ENCODE results near the gene PLA2G10.
"Not testable (repeated sequence)": the region's sequence is repeated elsewhere in the genome, so short reads cannot be mapped to it uniquely, and the experiment has no call there.

PLA2G10 gene, protein sequence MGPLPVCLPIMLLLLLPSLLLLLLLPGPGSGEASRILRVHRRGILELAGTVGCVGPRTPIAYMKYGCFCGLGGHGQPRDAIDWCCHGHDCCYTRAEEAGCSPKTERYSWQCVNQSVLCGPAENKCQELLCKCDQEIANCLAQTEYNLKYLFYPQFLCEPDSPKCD

DNA sequence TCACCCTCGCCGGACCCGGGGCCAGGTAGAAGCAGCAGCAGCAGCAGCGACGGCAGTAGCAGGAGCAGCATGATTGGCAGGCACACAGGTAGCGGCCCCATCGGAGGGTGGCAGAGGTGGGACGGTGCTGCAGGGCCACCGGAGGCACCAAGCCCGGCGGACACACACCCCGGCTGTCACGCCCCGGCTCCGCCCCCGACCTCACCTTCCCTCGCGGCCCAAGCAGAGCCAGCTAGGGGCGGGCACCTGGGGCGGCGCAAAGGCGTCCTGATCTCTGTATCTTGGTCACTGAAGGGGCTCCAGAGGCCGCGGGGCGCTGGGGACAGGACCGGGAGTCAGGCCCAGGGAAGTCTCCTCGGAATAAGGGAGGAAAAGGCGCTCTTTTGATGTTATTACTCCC is at the start of gene PLA2G10:
PLA2G10 (minus strand) TSS at position 180 of the 400 bp plus-strand sequence; CDS start at position 101, 79 bp downstream.
- not testable (repeated sequence) for FAIRE-seq

DNA sequence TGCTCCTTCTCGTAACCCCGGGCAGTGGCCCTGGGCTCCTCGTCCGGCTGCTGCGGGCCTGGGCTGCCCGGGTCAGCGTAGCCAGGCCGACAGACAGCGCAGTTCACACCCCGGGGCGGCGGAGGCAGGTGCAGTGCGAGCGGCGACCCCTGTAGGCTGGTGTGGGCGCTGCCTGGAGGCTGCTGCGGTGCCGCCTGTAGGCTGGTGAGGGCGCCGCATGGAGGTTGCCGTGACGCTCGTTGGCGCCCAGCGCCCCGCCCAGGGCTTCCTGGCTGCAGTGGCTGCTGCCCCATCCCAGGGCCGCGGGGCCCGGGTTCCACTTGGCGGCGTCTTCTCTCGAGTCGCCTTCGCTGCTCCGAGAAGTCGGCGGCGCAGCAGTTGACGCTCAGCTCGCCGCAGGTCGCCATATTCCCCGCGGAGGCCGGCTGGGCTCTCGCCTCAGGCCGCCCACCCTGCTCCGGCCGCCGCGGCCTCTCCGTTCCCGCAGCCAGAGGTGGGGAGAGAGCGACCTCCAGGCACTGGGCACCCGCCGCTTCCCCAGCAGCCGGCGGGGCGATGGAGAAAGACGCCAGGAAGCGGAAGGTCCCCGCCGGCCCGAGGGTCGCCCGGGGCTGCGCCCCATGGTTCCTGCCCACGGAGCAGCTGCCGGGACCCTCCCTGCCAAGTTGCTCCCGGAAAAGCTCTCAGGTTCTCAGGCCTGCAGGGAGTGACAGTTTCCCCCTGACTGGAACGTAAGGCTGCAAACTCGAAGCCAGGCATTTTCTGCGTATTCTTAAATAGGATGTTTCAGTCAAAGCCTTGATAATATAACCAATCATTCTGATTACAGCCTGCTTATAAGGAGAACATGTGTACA is 48.4 kb upstream of the PLA2G10 start, which contains the start of gene NPIPA2:
NPIPA2 (plus strand) TSS at position 261 of the 856 bp plus-strand sequence. CDS start 5,533 bp downstream, outside the sequence.
- FAIRE-seq = not testable (repeated sequence)

DNA sequence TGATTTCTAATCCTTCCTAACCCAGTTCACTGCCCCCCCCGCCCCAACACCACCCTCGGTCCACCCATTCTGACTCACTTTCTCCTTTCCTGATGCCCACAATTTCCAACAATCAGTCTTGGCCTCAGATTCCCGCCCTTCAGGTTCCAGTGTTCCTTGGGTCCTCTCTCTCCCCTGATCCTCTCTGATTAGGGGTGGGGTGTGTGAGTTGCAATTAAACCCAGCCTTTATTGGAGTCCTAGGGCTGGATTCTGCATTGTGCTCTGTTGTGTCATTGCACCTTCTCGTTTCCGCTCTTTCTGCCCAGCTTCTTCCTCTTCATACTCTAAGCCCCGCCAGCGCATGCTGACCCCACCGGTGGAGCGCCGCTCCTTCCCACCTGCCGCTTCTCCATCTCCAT is 47.7 kb upstream of the PLA2G10 start:
- not testable (repeated sequence) for FAIRE-seq

DNA sequence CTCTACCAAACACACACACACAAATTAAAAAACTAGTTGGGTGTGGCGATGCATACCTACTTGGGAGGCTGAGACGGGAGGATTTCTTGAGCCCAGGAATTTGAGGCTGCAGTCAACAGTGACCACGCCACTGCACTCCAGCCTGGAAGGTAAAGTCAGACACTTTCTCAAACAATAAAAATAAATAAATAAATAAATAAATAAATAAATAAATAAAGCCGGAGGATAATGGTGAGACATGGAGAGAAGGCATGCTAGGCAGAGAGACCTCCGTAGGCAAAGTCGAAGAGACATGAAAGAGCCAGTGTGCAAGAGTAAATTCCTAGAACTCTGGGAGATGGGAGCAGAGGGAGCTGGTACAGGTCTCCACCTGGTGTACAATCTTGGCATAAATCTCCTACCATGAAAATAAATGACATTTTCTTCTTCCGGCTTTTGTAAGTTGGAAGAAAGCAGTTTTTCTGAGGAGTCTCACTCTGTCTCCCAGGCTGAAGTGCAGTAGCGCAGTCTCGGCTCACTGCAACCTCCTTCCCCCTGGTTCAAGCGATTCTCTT is 46.8 kb upstream of the PLA2G10 start:
- not testable (repeated sequence) for FAIRE-seq

DNA sequence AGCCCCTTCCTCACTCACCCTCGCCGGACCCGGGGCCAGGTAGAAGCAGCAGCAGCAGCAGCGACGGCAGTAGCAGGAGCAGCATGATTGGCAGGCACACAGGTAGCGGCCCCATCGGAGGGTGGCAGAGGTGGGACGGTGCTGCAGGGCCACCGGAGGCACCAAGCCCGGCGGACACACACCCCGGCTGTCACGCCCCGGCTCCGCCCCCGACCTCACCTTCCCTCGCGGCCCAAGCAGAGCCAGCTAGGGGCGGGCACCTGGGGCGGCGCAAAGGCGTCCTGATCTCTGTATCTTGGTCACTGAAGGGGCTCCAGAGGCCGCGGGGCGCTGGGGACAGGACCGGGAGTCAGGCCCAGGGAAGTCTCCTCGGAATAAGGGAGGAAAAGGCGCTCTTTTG is 39.1 kb upstream of the PLA2G10 start:
- not testable (repeated sequence) for FAIRE-seq

DNA sequence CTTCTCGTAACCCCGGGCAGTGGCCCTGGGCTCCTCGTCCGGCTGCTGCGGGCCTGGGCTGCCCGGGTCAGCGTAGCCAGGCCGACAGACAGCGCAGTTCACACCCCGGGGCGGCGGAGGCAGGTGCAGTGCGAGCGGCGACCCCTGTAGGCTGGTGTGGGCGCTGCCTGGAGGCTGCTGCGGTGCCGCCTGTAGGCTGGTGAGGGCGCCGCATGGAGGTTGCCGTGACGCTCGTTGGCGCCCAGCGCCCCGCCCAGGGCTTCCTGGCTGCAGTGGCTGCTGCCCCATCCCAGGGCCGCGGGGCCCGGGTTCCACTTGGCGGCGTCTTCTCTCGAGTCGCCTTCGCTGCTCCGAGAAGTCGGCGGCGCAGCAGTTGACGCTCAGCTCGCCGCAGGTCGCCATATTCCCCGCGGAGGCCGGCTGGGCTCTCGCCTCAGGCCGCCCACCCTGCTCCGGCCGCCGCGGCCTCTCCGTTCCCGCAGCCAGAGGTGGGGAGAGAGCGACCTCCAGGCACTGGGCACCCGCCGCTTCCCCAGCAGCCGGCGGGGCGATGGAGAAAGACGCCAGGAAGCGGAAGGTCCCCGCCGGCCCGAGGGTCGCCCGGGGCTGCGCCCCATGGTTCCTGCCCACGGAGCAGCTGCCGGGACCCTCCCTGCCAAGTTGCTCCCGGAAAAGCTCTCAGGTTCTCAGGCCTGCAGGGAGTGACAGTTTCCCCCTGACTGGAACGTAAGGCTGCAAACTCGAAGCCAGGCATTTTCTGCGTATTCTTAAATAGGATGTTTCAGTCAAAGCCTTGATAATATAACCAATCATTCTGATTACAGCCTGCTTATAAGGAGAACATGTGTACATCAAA is 9.3 kb upstream of the PLA2G10 start, which contains the start of gene NPIPA3:
NPIPA3 (plus strand) TSS at position 256 of the 856 bp plus-strand sequence. CDS start 5,533 bp downstream, outside the sequence.
- not testable (repeated sequence) for FAIRE-seq

DNA sequence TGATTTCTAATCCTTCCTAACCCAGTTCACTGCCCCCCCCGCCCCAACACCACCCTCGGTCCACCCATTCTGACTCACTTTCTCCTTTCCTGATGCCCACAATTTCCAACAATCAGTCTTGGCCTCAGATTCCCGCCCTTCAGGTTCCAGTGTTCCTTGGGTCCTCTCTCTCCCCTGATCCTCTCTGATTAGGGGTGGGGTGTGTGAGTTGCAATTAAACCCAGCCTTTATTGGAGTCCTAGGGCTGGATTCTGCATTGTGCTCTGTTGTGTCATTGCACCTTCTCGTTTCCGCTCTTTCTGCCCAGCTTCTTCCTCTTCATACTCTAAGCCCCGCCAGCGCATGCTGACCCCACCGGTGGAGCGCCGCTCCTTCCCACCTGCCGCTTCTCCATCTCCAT is 8.6 kb upstream of the PLA2G10 start:
- not testable (repeated sequence) for FAIRE-seq

DNA sequence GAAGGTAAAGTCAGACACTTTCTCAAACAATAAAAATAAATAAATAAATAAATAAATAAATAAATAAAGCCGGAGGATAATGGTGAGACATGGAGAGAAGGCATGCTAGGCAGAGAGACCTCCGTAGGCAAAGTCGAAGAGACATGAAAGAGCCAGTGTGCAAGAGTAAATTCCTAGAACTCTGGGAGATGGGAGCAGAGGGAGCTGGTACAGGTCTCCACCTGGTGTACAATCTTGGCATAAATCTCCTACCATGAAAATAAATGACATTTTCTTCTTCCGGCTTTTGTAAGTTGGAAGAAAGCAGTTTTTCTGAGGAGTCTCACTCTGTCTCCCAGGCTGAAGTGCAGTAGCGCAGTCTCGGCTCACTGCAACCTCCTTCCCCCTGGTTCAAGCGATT is 7.8 kb upstream of the PLA2G10 start:
- FAIRE-seq = not testable (repeated sequence)

DNA sequence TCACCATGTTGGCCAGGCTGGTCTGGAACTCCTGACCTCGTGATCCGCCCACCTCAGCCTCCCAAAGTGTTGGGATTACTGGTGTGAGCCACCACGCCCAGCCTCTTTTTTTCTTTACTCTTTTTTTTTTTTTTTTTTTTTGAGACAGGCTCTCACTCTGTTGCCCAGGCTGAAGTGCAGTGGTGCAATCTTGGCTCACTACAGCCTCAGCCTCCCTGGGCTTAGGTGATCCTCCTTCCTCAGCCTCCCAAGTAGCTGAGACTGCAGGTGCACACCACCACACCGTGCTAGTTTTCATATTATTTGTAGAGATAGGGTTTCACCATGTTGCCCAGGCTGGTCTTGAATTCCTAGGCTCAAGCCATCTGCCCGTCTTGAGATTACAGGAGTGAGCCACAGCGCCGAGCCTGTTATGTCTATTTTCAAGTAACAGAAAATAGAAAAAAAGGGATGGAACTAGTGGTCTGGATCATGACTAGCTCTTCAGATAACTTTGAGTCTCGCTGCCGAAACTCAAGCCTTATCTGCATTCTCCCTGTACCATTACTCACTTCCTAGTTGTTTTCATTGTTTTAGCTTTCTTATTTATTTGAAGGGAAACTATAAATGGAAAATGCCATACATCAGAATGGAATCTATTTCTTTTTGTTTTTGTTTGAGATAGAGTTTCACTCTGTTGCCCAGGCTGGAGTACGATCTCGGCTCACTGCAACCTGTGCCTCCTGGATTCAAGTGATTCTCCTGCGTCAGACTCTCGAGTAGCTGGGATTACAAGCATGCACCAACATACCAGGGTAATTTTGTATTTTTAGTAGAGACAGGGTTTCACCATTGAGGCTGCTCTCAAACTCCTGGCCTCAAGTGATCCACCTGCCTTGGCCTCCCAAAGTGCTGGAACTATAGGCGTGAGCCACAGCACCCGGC is 8.0 kb downstream of the PLA2G10 start:
- not testable (repeated sequence) for FAIRE-seq

DNA sequence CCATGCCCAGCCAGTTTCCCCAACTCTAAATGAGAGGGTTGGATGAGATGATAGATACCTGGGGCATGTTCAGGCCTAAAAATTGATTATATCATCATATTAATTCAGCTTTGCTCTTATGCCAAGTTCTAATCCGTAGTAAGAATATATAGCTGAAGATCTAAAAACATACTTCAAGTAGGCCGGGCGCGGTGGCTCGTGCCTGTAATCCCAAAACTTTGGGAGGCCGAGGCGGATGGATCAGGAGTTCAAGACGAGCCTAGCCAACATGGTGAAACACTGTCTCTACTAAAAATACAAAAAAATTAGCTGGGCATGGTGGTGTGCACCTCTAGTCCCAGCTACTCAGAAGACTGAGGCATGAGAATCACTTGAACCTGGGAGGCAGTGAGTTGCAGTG is 12.0 kb downstream of the PLA2G10 start:
- no peak for FAIRE-seq

DNA sequence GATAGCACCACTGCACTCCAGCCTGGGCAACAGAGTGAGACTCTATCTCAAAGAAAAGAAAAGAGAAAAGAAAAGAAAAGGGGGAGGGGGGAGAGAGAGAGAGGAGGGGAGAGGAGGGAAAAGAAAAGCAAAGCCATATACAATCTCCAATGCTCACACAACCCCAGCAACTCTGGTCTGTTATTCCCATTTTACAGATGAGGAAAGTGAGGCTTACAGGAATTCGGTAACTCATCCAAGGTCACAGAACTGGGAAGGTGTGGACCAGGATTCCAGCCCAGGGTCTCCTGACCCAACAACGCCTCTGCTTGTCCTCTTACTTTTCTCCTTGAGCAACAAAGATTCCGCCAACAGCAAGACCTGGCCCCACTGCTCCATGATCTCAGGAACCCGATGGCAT is 13.0 kb downstream of the PLA2G10 start:
- no peak for FAIRE-seq

DNA sequence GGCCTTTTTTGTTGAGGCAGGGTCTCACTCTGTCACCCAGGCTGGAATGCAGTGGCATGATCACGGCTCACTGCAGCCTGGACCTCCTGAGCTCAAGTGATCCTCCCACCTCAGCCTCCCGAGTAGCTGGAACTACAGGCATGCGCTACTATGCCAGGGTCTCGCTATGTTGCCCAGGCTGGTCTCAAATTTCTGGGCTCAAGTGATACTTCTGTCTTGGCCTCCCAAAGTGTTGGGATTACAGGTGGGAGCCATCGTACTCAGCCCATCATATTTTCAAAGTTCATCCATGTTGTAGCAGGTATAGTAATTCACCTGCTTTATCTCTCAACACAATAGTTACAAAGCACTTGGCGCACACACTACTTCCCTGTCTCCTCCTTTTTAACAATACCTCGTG is 13.7 kb downstream of the PLA2G10 start:
- not testable (repeated sequence) for FAIRE-seq

DNA sequence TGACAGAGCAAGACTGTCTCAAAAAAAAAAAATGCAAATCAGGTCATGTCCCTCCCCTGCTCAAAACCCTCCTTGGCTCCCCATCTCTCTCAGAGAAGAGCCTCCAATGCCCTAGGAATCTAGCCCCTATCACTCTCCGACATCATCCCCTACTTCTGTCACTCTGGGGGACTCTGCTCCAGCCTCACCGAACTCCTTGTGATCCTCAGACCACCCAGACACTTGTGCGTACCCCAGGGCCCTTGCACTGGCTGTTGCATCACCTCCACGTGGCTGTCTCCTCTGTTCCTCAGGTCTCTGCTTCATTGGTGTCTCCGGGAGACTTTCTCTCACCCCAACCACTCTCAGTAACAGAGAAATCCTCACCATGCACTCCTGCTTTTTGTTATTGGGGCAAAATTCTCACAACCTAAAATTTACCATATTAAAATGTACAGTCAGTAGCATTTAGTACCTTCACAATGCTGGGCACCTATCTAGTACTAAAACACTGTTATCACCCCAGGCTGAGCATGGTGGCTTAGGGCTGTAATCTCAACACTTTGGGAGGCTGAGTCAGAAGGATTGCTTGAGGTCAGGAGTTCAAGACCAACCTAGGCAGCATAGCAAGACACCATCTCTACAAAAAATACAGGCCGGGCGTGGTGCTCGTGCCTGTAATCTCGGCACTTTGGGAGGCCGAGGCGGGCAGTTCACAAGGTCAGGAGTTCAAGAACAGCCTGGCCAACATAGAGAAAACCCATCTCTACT is 15.2 kb downstream of the PLA2G10 start:
- FAIRE-seq = no peak

DNA sequence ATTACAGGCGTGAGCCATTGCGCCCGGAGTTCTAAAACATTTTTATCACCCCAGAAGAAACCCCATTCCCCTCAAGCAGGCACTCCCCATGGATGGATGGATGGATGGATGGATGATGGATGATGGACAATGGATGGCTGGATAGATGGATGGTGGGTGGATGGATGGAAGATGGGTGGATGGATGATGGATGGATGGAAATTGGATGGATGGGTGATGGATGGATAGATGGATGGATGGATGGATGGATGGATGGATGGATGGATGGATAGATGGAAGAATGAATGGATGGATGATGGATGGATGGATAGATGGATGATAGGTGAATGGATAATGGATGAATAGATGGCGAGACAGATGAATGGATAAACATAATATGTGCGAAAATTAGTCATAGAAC is 16.5 kb downstream of the PLA2G10 start:
- no peak for FAIRE-seq

DNA sequence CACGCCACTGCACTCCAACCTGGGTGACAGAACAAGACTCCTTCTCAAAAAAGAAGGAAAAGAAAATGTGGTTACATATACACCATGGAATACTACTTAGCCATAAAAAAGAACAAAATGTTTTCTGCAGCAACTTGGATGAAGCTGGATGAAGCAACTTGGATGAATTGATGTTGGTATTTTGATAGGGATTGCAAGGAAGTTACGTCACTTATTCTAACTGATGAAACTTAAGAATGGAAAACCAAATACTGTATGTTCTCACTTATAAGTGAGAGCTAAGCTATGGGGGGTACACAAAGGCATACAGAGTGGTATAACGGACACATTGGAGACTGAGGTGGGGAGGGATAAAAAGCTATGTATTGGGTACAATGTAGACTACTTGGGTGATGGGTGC is 17.5 kb downstream of the PLA2G10 start:
- FAIRE-seq = no peak

DNA sequence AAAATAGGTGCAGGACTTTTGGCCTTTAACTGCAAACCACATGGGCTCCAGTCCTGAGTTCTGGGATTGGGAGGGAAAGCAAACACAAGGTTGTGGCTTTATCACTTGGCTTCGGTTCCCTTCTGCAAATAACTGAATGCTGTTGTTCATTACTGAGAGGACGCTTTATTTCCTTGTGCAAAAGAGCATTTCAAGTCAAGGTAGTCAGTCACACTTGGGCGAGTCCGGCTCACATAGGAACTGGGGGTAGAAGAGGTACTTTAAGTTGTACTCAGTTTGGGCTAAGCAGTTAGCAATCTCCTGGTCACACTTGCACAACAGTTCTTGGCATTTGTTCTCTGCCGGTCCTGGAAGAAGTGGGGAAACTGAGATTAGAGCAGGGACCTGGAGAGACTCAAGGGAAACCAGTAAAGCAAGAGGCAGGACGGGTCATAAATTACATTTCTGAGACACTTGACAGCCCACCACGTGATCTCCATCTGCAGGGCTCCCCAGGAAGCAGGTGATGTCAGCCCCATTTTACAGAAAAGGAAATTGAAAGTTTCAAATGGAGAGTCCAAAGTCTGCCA is 21.6 kb downstream of the PLA2G10 start:
- no peak for FAIRE-seq

DNA sequence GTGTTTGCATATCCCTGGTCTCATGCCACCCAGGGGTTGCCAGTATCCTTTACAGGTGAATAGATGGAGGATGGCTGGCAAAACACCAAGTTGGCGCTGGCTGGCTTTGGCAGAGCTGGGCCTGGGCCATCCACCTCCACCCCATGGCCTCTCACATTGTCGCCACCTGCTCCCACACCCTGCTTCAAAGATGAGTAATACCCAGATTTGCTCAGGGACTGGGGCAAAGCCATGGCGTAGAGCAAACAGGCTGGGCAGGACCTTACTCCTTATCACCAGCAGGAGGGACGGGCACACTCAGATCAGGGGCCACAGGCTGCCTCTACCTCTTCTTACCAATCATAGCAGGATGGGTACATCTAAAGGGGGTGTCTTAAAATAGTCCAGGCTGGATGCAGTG is 24.3 kb downstream of the PLA2G10 start:
- FAIRE-seq = no peak

DNA sequence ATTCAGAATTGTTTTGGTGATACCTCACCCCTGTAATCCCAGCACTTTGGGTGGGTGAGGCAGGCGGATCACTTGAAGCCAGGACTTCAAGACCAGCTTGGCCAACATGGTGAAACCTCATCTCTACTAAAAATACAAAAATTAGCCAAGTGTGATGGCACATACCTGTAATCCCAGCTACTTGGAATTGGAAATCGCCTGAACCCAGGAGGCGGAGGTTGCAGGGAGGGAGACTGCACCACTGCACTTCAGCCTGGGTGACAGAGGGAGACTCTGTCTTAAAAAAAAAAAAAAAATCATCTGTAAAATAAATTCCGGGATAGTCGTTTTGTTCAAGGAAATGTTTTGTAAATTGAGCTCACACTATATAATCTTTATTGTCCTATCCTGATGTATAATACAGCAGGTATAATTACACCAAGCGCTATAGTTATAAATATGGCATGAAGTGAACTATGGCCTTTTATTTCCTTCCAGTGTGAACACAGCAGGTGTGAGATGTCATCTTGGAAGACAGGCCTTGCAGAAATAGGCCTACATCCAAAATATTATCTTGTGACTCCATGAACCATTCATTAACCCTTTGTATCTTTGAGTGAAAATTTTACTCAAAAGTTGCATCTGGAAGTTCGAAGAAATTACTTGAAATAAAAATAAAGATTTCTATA is 25.4 kb downstream of the PLA2G10 start:
- no peak for FAIRE-seq

DNA sequence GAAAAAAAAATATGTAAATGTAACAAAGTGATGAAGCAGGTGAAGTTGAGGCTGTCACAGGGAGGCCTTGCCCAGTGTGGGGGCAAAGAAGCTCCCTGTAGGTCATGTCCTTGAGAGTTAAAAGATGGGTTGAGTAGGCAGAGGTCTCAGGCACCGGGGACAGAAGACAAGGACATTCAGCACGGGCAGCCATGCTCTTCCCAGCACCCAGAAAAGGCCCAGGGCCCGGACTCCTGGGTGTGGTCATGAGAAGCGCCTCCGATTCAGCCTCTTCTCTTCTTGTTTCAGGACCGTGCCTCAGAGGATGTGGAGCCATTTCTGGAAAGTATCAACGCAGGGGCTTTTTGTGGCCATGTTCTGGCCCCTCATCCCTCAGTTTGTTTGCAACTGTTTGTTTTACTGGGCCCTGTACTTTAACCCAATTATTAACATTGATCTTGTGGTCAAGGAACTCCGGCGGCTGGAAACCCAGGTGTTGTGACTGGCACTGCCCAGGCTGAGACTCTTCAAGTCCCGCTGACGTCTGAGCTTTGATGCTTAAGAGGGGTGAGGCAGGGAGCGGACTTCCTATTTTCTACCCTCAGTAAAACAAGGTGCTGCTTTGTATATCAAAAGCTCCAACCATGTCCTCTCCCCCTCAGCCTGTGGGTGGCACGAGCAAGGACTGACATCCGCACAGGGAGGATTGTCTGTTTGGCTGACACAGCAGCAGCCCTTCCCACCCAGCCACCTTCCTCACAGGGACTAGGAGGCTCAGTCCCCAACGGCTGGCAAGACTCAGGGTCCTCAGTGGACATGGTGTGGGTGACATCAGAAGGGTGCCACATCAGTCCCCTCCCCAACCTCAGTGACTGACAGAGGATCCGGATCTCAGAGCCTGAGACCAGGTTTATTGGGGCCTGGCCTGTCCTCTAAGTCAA is 26.5 kb downstream of the PLA2G10 start:
- no peak for FAIRE-seq

All from TTC549 (cell line).